Endothelial cell (in vitro differentiated cells): Measurements from ENCODE around the gene PNKD. TPM values are rescaled to one million over a fixed set of nuclear protein-coding genes. Genes with fewer than 3 reads are reported as not detected.
A peak's percentile ranks its signal among the peaks of the same experiment; 100 is the strongest.

ENCODE experiments used
- DNase-seq: peaks from one replicate; pipeline ENCODE4 v3.0.0; 2021; ENCODE audit warnings: low spot score
- H3K27ac Mint-ChIP-seq: one replicate; pipeline ENCODE4 v1.8.0; 2021; ENCODE audit warnings: mixed read lengths, inconsistent platforms; ENCODE audit not compliant: unreplicated experiment
- H3K27me3 Mint-ChIP-seq: one replicate; pipeline ENCODE4 v1.8.0; 2021; ENCODE audit warnings: mild to moderate bottlenecking, moderate library complexity, mixed read lengths, inconsistent platforms; ENCODE audit not compliant: unreplicated experiment
- H3K36me3 Mint-ChIP-seq: one replicate; pipeline ENCODE4 v1.8.0; 2021; ENCODE audit warnings: mild to moderate bottlenecking, low read depth, mixed read lengths, inconsistent platforms; ENCODE audit not compliant: unreplicated experiment
- H3K4me1 Mint-ChIP-seq: one replicate; pipeline ENCODE4 v1.8.0; 2021; ENCODE audit warnings: mild to moderate bottlenecking, mixed read lengths, inconsistent platforms; ENCODE audit not compliant: unreplicated experiment
- H3K4me3 Mint-ChIP-seq: one replicate; pipeline ENCODE4 v1.8.0; 2021; ENCODE audit warnings: mild to moderate bottlenecking, mixed read lengths, inconsistent platforms; ENCODE audit not compliant: unreplicated experiment
- H3K9me3 Mint-ChIP-seq: one replicate; pipeline ENCODE4 v1.8.0; 2021; ENCODE audit warnings: mixed read lengths, inconsistent platforms; ENCODE audit not compliant: unreplicated experiment
- CTCF ChIP-seq: fragments of 200-600 bp; sonication (generic); IDR thresholded peaks from one replicate; pipeline ENCODE4 v1.5.0; 2021; ENCODE audit warnings: antibody characterized with exemption; ENCODE audit not compliant: unreplicated experiment
- total RNA-seq: library from RNA; stranded (reverse); fragmentation: NEBNext Ultra II Directional; extraction: Animal tissue kit (Norgen Biotek cat#: 25700); gene quantifications from one replicate; pipeline ENCODE4 v1.2.1, GENCODE V29; 2021; ENCODE audit not compliant: unreplicated experiment

Gene PNKD
- total RNA-seq, 1 donor from 2014 or later, result 31.7 TPM

- Mint-ChIP-seq H3K4me1 (peaks cover 41% of the 10 kb centered on the region), H3K36me3 (peaks cover 18% of the 10 kb centered on the region), H3K27ac (no peak overlapping the region), H3K4me3 (no peak overlapping the region), H3K27me3 (peaks cover 14% of the 10 kb centered on the region), H3K9me3 (no peaks in the 10 kb centered on the region)
- no peak for TF ChIP-seq CTCF
- no peak for DNase-seq
Observed at GRCh38 chr2:218285604-218286003, 15.3 kb downstream of the PNKD start.

GRCh38 chr2:218286570-218287459, 16.5 kb downstream of the PNKD start:
- Mint-ChIP-seq H3K36me3 (peaks cover 14% of the 10 kb centered on the region), H3K4me3 (peak overlapping the region; percentile 57), H3K4me1 (peaks cover 50% of the 10 kb centered on the region)

GRCh38 chr2:218289639-218290315, 19.5 kb downstream of the PNKD start:
- Mint-ChIP-seq H3K9me3 (no peaks in the 10 kb centered on the region), H3K27me3 (peaks cover 9% of the 10 kb centered on the region), H3K4me1 (peaks cover 54% of the 10 kb centered on the region), H3K27ac (peak overlapping the region; percentile 72), H3K36me3 (peaks cover 13% of the 10 kb centered on the region), H3K4me3 (peak overlapping the region; percentile 57)
- TF ChIP-seq CTCF, result no peak
- no peak for DNase-seq

More at GRCh38 chr2:218286570-218287459, 16.5 kb downstream of the PNKD start:
- Mint-ChIP-seq H3K27ac (peak overlapping the region; percentile 85), H3K9me3 (no peaks in the 10 kb centered on the region), H3K27me3 (peaks cover 14% of the 10 kb centered on the region)
- peak; percentile 69 for DNase-seq
- TF ChIP-seq CTCF, result no peak

DNA sequence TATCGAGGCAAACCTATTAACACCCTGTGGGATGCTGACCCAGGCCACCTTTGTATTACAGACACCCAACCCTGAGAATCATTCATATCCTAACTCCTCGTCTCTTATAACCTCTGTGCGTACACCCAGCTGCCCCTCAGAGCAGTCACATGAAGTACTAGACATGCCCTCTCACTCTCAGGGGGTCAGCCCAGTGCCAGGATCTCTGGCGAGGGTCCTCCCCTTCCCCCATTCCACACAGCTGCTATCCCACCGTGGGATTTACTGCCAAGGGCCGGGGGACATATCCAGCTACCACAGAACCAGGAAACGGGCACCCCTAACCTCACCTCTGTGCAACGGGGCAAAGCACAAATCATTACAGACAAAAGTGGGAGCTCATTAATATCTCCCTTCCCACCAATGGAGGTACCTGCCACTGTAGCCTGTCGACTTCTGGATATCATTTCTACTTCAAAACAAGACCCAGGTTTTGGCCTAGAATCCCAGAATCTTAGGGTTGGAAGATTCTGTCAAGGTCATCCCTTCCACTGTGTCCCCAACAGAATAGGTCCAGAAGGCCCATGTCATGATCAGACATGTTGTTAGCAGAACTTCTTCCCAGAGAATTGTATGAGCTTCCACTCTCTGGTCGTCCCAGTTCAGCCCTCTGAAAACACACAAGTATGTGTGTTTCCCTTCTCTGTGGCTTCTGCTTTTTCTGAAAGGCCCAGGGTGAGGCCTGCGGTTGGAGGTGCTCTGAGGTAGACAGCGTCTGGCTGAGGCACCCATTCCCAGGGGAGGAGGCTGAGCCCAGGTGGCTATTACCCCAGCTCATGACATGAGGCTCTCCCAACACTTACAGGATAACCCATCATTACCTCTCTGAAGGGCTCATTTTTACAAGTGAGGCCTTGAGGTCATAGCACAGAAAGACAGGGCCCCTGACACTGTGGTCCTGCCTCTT, 20.3 kb downstream of the PNKD start:
- no peak for TF ChIP-seq CTCF
- no peaks in the 10 kb centered on the region for H3K9me3 Mint-ChIP-seq
- no peak for DNase-seq
- H3K27ac Mint-ChIP-seq, result peak overlapping the region; percentile 72
- peaks cover 53% of the 10 kb centered on the region for H3K4me1 Mint-ChIP-seq
- H3K4me3 Mint-ChIP-seq, result peak overlapping the region; percentile 87
- peaks cover 9% of the 10 kb centered on the region for H3K27me3 Mint-ChIP-seq
- peaks cover 10% of the 10 kb centered on the region for H3K36me3 Mint-ChIP-seq
